Dermis microvascular lymphatic vessel endothelial cell (primary cell): ENCODE results near the gene ADGRG3. TPM values are rescaled to one million over a fixed set of nuclear protein-coding genes. Genes with fewer than 3 reads are reported as not detected.

ENCODE experiments used
- DNase-seq, 2 donors: peaks; one replicate each; pipeline versions ENCODE4 v3.0.0 to v3.0.0-alpha.2; 2010; ENCODE audit warnings: low read depth in 2 of 2
- total RNA-seq: library from RNA; depleted of rRNA; stranded (reverse); fragments of >200 nt; gene quantifications from 2 replicates; pipeline ENCODE4 v1.2.1, GENCODE V29; 2014

Gene ADGRG3, protein sequence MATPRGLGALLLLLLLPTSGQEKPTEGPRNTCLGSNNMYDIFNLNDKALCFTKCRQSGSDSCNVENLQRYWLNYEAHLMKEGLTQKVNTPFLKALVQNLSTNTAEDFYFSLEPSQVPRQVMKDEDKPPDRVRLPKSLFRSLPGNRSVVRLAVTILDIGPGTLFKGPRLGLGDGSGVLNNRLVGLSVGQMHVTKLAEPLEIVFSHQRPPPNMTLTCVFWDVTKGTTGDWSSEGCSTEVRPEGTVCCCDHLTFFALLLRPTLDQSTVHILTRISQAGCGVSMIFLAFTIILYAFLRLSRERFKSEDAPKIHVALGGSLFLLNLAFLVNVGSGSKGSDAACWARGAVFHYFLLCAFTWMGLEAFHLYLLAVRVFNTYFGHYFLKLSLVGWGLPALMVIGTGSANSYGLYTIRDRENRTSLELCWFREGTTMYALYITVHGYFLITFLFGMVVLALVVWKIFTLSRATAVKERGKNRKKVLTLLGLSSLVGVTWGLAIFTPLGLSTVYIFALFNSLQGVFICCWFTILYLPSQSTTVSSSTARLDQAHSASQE
- 1.3 and 9.2 TPM in 2 replicates for total RNA-seq

DNA sequence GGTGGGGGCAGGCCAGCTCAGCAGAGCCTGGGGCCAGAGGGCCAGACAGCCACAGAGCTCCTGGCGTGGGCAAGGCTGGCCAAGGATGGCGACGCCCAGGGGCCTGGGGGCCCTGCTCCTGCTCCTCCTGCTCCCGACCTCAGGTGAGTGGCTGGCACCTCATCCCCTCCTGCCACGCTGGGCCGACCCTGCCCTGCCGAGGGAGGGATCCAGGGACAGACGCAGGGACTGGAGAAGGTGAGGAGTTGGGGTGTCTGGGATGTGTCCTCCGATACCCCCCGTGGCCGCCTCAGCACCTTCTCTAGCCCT is at the start of gene ADGRG3:
TSS of gene ADGRG3 (plus strand) at position 44 of the 309 bp plus-strand sequence. CDS start at position 86, 42 bp downstream.
- DNase-seq: no peak

DNA sequence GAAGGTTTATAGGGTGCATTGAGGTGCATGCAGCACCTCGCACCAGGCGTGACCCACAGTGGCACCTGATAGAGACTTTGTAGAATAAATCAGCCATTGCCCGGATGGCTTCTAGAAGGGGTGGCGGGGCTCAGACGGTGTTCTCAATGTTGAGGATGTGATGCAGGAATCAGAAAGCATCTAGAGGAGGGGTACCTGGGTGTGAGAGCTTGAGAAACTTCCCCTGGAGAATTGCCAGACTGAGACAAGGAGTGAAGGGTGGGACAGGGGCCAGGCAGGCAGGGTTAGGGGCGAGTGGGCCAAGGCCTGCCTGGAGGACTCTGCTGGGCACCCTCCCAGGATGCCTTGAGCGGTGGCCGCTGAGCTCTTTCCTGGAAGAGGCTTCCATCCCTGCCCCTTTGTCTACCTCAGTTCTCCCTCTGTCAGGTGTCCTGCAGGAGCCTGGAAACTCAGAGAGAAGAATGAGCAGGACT is 48.9 kb upstream of the ADGRG3 start:
- no peak for DNase-seq

DNA sequence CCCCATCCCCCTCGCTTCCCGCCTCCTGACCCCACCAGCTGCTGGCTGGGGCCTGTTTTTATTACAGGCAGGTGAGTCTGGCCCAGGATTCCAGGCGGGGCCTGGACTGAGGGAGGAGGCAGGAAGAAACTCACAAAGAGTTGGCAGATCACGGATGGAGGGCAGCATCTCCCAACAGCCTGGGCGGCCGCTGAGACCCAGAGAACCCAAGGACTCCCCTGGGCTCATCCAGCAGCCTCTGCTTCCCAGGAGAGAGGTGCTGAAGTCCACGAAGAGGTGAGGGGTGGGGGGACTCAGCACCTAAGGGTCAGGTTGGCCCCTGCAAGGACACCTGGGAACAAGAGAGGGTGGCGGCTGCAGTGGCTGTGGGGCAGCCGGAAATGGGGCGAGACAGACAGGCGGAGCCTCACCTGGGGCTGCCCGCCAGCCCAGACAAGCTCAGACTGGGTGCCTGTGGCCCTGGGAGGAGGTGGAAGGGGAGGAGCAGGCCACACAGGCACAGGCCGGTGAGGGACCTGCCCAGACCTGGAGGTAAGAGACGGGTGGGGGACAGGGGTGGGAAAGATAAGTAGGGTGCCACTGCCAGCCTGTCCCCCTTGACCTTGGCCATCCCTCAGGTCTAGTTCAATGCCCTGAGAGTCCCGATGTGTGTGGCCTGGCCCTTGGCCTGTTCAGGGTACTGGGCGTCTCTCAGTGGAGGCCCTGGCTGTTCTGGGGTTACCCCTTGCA is 48.3 kb upstream of the ADGRG3 start:
- DNase-seq: no peak

- no peak for DNase-seq
Observed at GRCh38 chr16:57620335-57621231, 47.5 kb upstream of the ADGRG3 start.

DNA sequence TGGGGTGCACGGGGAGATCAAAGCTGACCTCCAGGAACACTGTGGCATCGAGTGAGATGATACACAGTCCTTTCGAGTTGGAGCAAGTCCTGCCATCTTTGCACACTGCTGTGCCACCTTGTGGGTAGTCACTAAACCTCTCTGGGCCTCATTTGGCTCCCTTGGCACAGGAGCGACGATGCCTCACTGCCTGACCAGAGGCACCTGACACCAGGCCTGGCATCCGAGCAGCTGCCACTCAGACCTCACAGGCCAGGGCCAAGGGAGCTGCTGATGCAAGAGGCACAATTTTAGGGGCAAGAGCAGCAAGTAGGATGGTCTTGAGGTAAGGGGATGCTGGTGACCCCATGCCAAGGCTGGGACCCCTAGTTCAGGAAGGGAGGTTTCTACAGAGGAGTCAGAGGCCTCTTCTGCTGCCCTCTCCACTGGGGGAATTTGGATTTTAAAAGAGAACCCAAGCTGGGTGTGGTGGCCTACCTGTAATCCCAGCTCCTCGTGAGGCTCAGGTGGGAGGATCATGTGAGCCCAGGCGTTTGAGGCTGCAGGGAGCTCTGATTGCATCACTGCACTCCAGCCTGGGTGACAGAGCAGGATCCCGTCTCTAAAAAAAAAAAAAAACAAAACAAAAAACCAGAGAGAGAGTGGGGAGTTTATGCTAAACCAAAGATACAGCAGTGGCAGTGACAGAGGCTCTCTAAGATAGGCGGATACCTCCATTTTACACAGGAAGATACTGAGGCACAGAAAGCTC is 46.4 kb upstream of the ADGRG3 start:
- DNase-seq: no peak

DNA sequence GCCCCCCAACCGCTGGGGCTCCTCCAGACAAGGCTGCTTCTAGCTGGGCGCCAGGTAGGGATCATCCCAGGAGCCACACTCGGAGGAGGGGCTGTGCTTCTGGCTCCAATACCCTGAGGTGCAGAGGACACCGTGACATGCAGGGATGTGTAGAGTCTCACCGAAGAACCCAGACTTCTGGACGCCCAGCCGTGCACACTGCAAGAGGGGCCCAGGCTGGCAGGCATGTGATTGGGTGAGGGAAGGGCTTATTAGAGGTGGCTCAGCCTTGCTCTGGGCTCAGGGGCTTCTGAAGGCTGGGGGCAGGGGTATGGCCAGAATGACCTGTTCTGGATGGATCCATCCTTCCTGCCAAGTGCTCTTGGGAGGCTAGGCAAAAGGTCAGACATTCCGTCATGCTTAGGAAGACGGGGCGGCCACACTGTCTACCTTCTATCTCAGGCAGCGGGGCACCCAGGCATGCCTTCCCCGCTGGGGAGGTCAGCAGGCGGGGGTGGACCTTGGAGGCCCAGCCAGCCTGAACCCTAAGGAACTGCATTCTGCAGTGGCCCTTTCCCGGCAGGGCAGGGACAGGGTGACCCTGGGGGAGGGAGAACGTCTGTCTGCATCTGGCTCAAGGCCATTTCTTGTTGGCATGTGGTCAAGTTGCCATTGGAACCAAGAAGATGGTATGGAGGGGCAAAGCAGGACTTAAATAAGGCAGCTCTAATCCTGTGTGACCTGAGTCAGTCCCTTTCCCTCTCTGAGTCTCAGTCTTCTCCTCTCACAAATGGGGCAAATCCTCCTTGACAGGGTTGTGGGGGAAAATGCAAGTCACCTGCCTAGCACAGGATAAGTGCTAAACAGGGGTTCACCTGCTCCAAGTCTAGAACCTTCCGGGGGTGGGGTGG is 45.5 kb upstream of the ADGRG3 start:
- DNase-seq: no peak

DNA sequence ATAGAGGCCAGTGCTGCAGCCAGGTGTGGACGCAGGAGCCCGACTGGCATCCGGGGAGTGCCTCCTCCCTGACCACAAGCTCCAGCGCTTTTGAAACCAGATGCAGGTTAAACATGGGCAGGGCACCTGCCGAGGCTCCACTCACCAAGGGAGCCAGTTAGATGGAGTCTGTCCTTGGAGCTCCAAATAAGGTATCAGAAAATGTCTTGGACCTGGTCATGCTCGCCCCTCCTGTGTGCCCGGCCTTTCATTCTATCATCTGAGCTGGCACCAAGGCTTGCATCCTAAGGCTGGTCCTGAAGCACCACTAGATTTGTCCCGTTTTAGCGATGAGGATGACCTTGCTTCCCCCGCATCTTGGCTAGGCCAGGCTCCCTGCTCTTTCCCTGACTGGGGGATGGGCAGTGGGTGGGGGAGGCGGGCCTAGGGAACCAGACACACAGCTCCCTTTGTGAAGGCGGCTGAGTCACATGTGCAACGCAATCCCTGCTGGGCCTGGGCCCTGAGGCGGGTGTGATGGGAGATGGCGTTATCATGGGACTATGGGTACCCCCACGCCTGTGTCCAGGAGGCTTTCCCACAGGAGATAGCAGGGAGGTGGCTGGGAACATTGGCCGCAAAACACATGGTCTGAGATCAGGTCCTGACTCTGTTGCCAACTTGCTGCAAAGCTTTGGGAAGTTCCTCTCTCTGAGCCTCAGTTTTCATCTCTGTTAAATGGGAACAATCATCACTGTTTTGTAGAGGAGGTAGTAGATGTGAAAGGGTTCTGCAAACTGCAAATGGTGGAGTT is 44.7 kb upstream of the ADGRG3 start:
- DNase-seq: no peak

DNA sequence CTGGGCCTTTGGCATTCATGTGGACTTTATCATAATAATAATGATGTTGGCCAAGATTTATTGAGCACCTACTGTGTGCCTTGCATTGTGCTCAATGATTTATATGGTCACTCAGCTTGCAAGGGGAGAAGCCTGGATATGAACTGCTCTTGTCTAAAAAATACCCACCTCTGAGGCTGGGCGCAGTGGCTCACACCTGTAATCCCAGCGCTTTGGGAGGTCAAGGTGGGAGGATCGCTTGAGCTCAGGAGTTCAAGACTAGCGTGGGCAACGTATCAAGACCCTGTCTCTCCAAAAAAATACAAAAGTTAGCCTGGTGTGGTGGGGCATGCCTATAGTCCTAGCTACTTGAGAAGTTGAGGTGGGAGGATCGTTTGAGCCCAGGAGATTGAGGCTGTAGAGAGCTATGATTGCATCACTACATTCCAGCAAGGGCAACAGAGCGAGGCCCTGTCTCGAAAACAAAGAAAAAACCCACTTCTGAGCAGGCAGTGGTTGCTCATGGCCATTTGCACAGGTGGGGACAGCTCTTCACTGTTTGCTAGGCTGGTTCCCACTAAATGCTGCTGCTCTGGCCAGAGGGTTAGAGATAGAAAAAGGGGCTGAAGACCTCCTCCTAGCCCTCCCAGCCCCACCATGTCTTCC is 43.9 kb upstream of the ADGRG3 start:
- DNase-seq: no peak

- DNase-seq: no peak
Observed at GRCh38 chr16:57624806-57625500, 43.2 kb upstream of the ADGRG3 start.

GRCh38 chr16:57626420-57627170 is 41.5 kb upstream of the ADGRG3 start:
- no peak for DNase-seq

DNA sequence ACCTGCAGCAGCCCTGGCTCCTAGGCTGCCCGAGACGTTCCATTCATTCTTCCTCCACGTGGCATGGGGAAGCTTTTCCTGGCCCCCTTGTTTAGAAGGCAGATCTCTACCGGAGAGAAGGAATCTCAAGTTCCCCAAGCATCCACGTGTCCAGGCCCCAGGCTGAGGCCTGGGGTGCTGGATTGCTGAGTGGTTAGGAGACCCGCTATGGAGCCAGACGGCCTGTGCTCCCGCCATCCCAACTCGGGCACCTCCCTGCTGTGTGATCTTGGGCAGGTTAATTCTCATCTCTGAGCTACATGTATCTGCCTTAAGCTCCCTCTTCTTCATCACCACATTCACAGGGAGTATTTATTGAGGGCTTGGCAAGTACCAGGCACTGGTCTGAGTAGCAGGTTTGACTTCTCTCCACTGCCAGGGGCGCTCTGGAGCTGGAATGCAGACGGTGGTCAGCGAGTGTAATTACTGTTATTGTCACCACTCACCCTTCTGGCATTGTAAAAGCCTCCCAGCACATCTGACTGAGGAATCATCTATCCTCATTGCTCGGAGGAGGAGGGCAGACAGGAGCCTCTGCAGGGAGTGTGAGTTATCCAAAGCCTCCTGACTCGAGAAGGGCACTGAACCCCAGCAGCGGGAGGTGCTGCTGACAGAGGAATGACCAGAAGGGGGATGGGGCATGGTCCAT is 40.8 kb upstream of the ADGRG3 start:
- peak in 1 of 2 donors; percentile 79 for DNase-seq

DNA sequence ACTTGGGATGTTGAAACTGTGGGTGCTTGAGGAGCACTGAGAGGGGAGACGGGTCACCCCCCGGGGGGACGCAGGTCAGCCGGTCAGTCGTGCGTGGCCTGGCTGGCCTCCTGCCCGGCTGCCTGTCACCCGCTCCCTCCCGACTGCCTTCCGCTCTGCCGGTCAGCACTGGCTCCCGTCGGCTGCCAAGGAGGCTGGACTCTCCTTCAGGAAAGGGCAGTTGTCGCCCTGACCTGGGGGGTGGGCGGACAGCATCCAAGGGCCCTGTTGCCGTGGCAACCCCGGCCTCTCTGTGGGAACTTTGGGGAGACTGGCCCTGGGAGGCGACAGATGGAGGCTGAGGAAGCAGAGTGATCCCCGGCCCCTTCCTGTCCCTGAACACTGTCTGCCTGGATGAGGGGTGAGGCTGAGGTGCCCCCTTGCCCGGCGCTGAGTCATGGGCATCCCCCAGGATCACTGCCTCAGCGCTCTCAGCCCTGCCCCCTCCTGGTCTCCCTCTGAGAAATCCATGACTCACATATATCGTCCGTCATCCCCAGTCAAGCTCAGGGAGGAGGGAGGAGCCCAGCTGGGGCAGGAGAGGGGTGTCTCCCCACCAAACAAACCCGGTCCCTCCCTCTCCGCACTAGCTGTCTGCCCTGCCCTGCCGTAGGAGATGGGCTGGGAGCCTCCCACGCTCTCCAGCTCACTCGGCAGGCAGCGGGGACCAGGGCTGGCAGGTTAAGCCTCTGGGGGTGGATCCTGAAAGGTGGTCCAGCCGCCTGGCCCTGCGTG is 39.9 kb upstream of the ADGRG3 start, which contains the start of gene ADGRG1:
TSS of gene ADGRG1 (plus strand) at position 623 of the 774 bp plus-strand sequence. CDS start 21,658 bp downstream, outside the sequence.
- DNase-seq: peak; percentile 57 to 97

- DNase-seq: peak in 1 of 2 donors; percentile 41
Observed at GRCh38 chr16:57628783-57629293, 39.3 kb upstream of the ADGRG3 start.

GRCh38 chr16:57629516-57630406 is 38.3 kb upstream of the ADGRG3 start:
- no peak for DNase-seq
